Measurements from ENCODE around the gene GPR6.

GPR6 gene

DNA sequence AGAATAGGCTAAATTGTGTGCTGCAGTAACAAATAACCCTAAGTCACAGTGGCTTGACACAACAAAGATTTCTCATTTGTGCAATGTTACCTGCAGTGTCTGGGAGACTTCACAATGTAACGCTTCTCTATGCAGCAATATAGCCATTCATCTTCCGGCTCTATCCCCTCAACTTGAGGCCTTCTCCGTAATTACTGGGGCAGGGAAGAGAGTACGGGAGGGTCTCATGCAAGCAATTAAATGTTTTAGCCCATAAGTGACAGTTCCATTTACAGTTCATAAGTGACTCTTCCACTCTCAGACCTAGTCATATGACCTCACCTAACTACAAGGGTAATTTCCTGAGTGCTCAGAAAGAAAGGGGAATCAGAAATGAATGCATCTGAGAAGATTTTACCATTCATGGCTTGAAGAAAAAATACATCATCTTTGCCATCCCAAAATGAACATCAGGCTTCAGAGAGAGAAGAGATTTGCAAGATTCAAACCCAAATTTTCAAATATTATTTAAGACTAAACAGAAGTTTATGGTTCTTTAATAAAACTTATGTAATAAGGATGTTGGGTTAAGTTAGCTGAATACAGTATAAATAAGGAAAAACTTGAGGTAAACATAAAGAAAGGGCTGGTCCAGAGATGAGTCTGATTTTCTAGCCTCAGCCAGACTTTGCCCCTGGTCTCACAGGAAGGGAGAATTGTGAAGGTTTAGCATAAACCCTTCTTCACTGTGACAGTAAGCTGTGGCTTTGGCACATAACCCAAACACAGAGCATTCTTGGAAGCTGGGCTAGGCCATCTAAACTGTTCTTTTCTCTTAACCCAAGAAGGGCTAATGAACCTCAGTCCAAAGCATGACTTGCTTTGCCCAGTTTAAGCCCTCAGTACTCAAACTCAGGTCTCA lies 13.3 kb downstream of the GPR6 start:
- Histone ChIP-seq H3F3A (ENCODE audit: control insufficient read depth, insufficient read depth) (no peaks in the 10 kb centered on the region), H3K36me3 (ENCODE audit: control insufficient read depth, low read length) (no peaks in the 10 kb centered on the region), H3K27me3 (ENCODE audit: control insufficient read depth, low read length) (peaks cover 10% of the 10 kb centered on the region), H3K4me3 (ENCODE audit: low read length) (no peak overlapping the region), H3K79me2 (ENCODE audit: control insufficient read depth, low read length) (no peaks in the 10 kb centered on the region), H3K9me3 (ENCODE audit: control insufficient read depth, insufficient read depth, low read length) (no peaks in the 10 kb centered on the region), H3K4me1 (ENCODE audit: control insufficient read depth, low read length) (no peaks in the 10 kb centered on the region), H3K27ac (ENCODE audit: low read depth, low read length) (no peak overlapping the region), H3K9me2 (replicated peaks; ENCODE audit: control insufficient read depth, low read length) (no peaks in the 10 kb centered on the region), H3K4me2 (ENCODE audit: low read length) (no peak overlapping the region), H4K20me1 (ENCODE audit: control insufficient read depth, insufficient read depth, low read depth, low read length) (no peaks in the 10 kb centered on the region)
- no peak for TF ChIP-seq EZH2phosphoT487 (IDR thresholded peaks at IDR 0.05; ENCODE audit: borderline replicate concordance, low read length)
- TF ChIP-seq, protein P1, sequence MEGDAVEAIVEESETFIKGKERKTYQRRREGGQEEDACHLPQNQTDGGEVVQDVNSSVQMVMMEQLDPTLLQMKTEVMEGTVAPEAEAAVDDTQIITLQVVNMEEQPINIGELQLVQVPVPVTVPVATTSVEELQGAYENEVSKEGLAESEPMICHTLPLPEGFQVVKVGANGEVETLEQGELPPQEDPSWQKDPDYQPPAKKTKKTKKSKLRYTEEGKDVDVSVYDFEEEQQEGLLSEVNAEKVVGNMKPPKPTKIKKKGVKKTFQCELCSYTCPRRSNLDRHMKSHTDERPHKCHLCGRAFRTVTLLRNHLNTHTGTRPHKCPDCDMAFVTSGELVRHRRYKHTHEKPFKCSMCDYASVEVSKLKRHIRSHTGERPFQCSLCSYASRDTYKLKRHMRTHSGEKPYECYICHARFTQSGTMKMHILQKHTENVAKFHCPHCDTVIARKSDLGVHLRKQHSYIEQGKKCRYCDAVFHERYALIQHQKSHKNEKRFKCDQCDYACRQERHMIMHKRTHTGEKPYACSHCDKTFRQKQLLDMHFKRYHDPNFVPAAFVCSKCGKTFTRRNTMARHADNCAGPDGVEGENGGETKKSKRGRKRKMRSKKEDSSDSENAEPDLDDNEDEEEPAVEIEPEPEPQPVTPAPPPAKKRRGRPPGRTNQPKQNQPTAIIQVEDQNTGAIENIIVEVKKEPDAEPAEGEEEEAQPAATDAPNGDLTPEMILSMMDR (IDR thresholded peaks at IDR 0.05; ENCODE audit: low read depth, low read length, poor library complexity, severe bottlenecking): no peak

DNA sequence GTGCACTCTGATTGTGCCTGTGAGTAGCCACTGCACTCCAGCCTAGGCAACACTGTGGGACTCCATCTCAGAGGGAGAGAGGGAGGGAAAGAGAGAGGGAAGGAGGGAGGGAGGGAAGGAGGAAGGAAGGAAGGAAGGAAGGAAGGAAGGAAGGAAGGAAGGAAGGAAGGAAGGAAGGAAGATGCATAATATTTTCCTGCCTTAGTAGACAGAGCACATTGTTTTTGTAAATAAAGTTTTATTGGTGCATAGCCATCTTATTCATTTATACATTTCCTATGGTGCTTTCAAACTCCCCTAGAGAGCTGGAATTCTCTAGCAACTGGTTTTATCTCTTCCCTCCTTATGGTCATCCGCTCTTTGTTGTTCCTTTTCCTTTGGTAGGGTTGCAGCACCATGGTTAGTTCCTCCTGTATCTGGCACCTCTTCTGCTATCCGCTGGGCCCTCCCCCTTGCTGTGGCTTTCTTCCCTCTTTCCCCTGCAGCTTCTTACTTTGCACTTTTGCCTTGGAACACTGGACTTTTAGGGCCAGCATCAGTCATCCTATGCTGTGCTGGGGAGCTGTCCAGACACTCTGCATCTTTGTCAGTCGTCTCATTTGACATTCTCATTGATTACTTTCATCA lies 20.2 kb downstream of the GPR6 start:
- Histone ChIP-seq H4K20me1 (ENCODE audit: control insufficient read depth, insufficient read depth, low read depth, low read length) (no peaks in the 10 kb centered on the region), H3K9me2 (replicated peaks; ENCODE audit: control insufficient read depth, low read length) (no peaks in the 10 kb centered on the region), H3K27me3 (ENCODE audit: control insufficient read depth, low read length) (peaks cover 10% of the 10 kb centered on the region), H3K4me1 (ENCODE audit: control insufficient read depth, low read length) (no peaks in the 10 kb centered on the region), H3K79me2 (ENCODE audit: control insufficient read depth, low read length) (no peaks in the 10 kb centered on the region), H3K4me3 (ENCODE audit: low read length) (no peak overlapping the region), H3K36me3 (ENCODE audit: control insufficient read depth, low read length) (no peaks in the 10 kb centered on the region), H3K27ac (ENCODE audit: low read depth, low read length) (no peak overlapping the region), H3F3A (ENCODE audit: control insufficient read depth, insufficient read depth) (no peaks in the 10 kb centered on the region), H3K9me3 (ENCODE audit: control insufficient read depth, insufficient read depth, low read length) (no peaks in the 10 kb centered on the region), H3K4me2 (ENCODE audit: low read length) (no peak overlapping the region)
- TF ChIP-seq, protein P1 (IDR thresholded peaks at IDR 0.05; ENCODE audit: low read depth, low read length, poor library complexity, severe bottlenecking): no peak
- no peak for TF ChIP-seq EZH2phosphoT487 (IDR thresholded peaks at IDR 0.05; ENCODE audit: borderline replicate concordance, low read length)

DNA sequence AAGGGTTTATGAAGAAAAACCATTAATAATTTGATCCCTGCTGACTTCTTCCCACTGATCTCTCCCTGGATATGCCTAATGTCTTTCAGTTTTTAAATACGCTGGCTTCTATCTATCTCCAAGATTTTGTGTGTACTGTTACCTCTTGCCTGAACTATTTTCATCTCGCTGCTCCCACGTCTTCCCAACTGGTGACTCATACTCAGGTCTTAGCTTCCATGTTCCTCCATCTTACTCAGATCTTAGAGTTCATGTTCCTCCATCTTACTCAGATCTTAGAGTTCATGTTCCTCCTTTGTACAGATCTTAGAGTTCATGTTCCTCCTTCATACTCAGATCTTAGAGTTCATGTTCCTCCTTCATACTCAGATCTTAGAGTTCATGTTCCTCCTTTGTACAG lies 21.6 kb downstream of the GPR6 start:
- no peak overlapping the region for H3K4me2 ChIP-seq (ENCODE audit: low read length)

More for the DNA sequence above, 21.6 kb downstream of the GPR6 start:
- Histone ChIP-seq H3K9me2 (replicated peaks; ENCODE audit: control insufficient read depth, low read length) (no peaks in the 10 kb centered on the region), H3K9me3 (ENCODE audit: control insufficient read depth, insufficient read depth, low read length) (no peaks in the 10 kb centered on the region), H3K4me3 (ENCODE audit: low read length) (no peak overlapping the region), H3F3A (ENCODE audit: control insufficient read depth, insufficient read depth) (no peaks in the 10 kb centered on the region), H3K4me1 (ENCODE audit: control insufficient read depth, low read length) (no peaks in the 10 kb centered on the region), H4K20me1 (ENCODE audit: control insufficient read depth, insufficient read depth, low read depth, low read length) (no peaks in the 10 kb centered on the region), H3K36me3 (ENCODE audit: control insufficient read depth, low read length) (no peaks in the 10 kb centered on the region), H3K79me2 (ENCODE audit: control insufficient read depth, low read length) (no peaks in the 10 kb centered on the region), H3K27ac (ENCODE audit: low read depth, low read length) (no peak overlapping the region), H3K27me3 (ENCODE audit: control insufficient read depth, low read length) (peaks cover 7% of the 10 kb centered on the region; the same call in 1 of the 2 replicates)
- TF ChIP-seq EZH2phosphoT487 (IDR thresholded peaks at IDR 0.05; ENCODE audit: borderline replicate concordance, low read length): no peak
- TF ChIP-seq, protein P1 (IDR thresholded peaks at IDR 0.05; ENCODE audit: low read depth, low read length, poor library complexity, severe bottlenecking): no peak
